ENCODE results near the gene ADAMTS12.

Gene ADAMTS12

GRCh38 chr5:33842456-33842855, 49.3 kb downstream of the ADAMTS12 start:
- DNase-seq = no peak

GRCh38 chr5:33841891-33842290, 49.9 kb downstream of the ADAMTS12 start:
- no peak for DNase-seq

GRCh38 chr5:33840927-33841547, 50.8 kb downstream of the ADAMTS12 start:
- DNase-seq = no peak

GRCh38 chr5:33837301-33837700, 54.5 kb downstream of the ADAMTS12 start:
- no peak for DNase-seq

- DNase-seq = no peak
Observed at GRCh38 chr5:33834334-33834733, 57.5 kb downstream of the ADAMTS12 start.

GRCh38 chr5:33833237-33833575, 58.6 kb downstream of the ADAMTS12 start:
- DNase-seq = no peak

- DNase-seq = no peak
Observed at GRCh38 chr5:33832404-33833236, 59.2 kb downstream of the ADAMTS12 start.

- no peak for DNase-seq
Observed at GRCh38 chr5:33831041-33831440, 60.7 kb downstream of the ADAMTS12 start.

- no peak for DNase-seq
Observed at GRCh38 chr5:33829430-33829829, 62.4 kb downstream of the ADAMTS12 start.

GRCh38 chr5:33828626-33829308, 63.0 kb downstream of the ADAMTS12 start:
- no peak for DNase-seq

- DNase-seq = no peak
Observed at GRCh38 chr5:33827885-33828284, 63.9 kb downstream of the ADAMTS12 start.

GRCh38 chr5:33827018-33827707, 64.6 kb downstream of the ADAMTS12 start:
- DNase-seq = no peak

- DNase-seq = no peak
Observed at GRCh38 chr5:33824516-33825195, 67.1 kb downstream of the ADAMTS12 start.

- DNase-seq = no peak
Observed at GRCh38 chr5:33817301-33817700, 74.5 kb downstream of the ADAMTS12 start.

- DNase-seq = no peak
Observed at GRCh38 chr5:33816791-33817190, 75.0 kb downstream of the ADAMTS12 start.

- no peak for DNase-seq
Observed at GRCh38 chr5:33812746-33813145, 79.0 kb downstream of the ADAMTS12 start.

GRCh38 chr5:33810491-33811120, 81.2 kb downstream of the ADAMTS12 start:
- DNase-seq = no peak

GRCh38 chr5:33809936-33810335, 81.9 kb downstream of the ADAMTS12 start:
- no peak for DNase-seq

GRCh38 chr5:33808699-33809098, 83.1 kb downstream of the ADAMTS12 start:
- DNase-seq = no peak

- DNase-seq = no peak
Observed at GRCh38 chr5:33807771-33808170, 84.0 kb downstream of the ADAMTS12 start.

- peak; percentile 27 for DNase-seq
Observed at GRCh38 chr5:33806738-33807442, 84.9 kb downstream of the ADAMTS12 start.

Data from right kidney (tissue), 1 donor.